TTC549 (cell line): ENCODE measurements around the gene MRPS15.
"Not testable (repeated sequence)": the region's sequence is repeated elsewhere in the genome, so short reads cannot be mapped to it uniquely, and the experiment has no call there.

Experiments used
- FAIRE-seq: peaks from 2 replicates; lab custom pipeline; 2012; peaks lifted over from hg19 to GRCh38; lab: Jason Lieb, UNC

The MRPS15 gene

GRCh38 chr1:36482724-36483388 is 18.7 kb upstream of the MRPS15 start, which contains the start of gene CSF3R:
TSS of gene CSF3R (minus strand) at chr1:36482913. CDS start at chr1:36479496, 3,417 bp downstream.
- FAIRE-seq, result no peak

- no peak for FAIRE-seq
Measured at GRCh38 chr1:36481771-36482723, 17.9 kb upstream of the MRPS15 start.

GRCh38 chr1:36481091-36481490 is 16.9 kb upstream of the MRPS15 start:
- no peak for FAIRE-seq

- no peak for FAIRE-seq
Measured at GRCh38 chr1:36480161-36480560, 16.0 kb upstream of the MRPS15 start.

GRCh38 chr1:36479505-36480051 is 15.4 kb upstream of the MRPS15 start:
- FAIRE-seq, result no peak

- not testable (repeated sequence) for FAIRE-seq
Measured at GRCh38 chr1:36477615-36478014, 13.4 kb upstream of the MRPS15 start.

GRCh38 chr1:36476945-36477344 is 12.8 kb upstream of the MRPS15 start:
- FAIRE-seq, result no peak

- no peak for FAIRE-seq
Measured at GRCh38 chr1:36475910-36476604, 11.9 kb upstream of the MRPS15 start.

- no peak for FAIRE-seq
Measured at GRCh38 chr1:36475341-36475740, 11.2 kb upstream of the MRPS15 start.

- no peak for FAIRE-seq
Measured at GRCh38 chr1:36472656-36473055, 8.5 kb upstream of the MRPS15 start.

- no peak for FAIRE-seq
Measured at GRCh38 chr1:36471830-36472641, 7.9 kb upstream of the MRPS15 start.

GRCh38 chr1:36469163-36469562 is 5.0 kb upstream of the MRPS15 start:
- no peak for FAIRE-seq

GRCh38 chr1:36467700-36468455 is 3.7 kb upstream of the MRPS15 start:
- no peak for FAIRE-seq

GRCh38 chr1:36467027-36467410 is 2.8 kb upstream of the MRPS15 start:
- FAIRE-seq, result no peak

- FAIRE-seq, result no peak
Measured at GRCh38 chr1:36466370-36467026, 2.3 kb upstream of the MRPS15 start.

- FAIRE-seq, result no peak
Measured at GRCh38 chr1:36465731-36466369, 1.7 kb upstream of the MRPS15 start.

GRCh38 chr1:36464605-36465393 is 615 bp upstream of the MRPS15 start:
- FAIRE-seq, result no peak

- FAIRE-seq, result no peak
Measured at GRCh38 chr1:36463463-36463802, 751 bp downstream of the MRPS15 start.

GRCh38 chr1:36458910-36459309 is 5.3 kb downstream of the MRPS15 start:
- FAIRE-seq, result no peak
